HG02938 (cell line): ENCODE measurements around the gene BAMBI.

Source experiments
- ATAC-seq: cut with Tn5 transposase; IDR thresholded peaks from one replicate; pipeline ENCODE4 v1.9.1; 2021; ENCODE audit warnings: mild to moderate bottlenecking, moderate library complexity; ENCODE audit not compliant: unreplicated experiment

BAMBI gene

DNA sequence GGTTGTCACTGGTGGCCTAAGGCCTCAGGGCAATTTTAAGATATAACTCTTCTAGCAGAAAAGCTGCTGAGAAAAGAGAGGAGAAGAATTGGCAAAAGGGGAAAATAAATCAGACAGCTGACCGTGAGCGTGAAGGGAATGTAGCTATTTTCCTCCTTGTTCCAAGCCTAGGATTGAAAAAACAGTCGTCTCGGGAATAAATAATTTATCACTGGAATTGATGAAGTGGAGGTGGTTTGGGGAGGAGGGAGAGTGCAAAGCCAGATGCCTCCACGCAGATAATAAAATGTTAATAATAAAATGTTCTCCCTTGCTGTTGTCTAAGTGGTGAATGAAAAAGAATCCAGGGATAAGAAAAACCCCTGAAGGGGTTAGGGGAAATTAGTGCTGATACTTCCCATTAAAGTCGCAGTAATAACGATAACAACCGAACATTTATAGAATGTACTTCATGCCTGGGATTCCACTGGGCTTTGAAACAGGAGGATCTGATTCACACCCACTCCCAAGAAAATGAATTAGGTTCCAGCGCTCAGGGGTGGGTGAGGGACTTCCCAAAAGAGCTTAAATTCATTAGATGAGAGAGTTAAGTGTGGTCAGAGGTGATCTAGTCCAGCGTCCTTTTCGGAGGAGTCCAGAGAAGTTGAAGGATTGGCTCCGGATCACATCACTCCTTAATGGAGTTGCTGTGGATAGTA, 27.3 kb downstream of the BAMBI start:
- ATAC-seq, result no peak

DNA sequence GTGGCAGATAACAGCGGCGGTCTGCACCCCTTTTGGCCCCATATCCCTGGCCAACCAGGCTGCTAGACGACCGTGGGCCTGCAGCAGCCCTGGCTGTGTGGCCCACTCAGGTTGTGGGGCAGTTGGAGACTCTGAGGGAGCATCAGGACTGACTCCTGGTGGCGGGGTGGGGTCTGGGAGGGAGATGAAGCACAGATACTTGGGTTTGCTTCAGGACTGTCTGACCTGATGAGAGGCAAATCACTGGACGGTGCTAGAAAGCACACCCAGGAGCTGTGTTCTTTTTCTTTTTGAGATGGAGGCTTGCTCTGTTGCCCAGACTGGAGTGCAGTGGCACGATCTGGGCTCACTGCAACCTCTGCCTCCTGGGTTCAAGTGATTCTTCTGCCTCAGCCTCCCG, 28.2 kb downstream of the BAMBI start:
- ATAC-seq, result no peak

DNA sequence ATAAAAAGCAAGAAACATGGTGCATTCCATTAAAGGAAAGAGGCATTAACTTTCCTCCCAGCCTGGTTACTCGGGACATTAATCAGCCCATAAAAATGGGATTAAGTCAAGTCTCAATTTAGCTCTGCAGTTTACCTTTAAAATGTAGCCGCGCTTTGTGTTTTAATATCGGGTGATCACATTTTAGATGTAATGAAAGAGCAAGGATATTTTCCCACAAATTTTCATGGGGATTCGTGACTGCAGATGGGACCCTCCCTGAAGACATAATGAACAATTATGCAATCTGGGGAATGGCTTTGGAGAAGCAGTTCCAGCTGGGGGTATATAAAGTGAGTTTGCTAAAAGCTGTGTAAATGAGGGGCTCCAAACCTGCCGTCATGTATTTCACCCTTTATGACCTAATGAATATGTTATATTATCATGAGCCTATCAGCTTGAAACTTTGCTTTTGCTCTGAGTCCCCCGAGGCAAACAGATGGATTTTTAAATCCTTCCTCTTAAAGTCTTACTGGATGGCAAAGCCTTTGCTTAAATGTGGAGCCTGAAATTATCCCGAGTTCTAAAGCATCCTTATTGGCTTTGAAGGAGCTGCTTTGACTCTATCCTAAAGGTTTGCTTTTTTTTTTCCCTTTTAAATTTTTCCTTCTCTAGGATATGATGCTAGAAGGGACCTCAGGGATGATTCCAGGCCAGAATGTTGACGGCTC, 31.8 kb downstream of the BAMBI start:
- ATAC-seq, result no peak

DNA sequence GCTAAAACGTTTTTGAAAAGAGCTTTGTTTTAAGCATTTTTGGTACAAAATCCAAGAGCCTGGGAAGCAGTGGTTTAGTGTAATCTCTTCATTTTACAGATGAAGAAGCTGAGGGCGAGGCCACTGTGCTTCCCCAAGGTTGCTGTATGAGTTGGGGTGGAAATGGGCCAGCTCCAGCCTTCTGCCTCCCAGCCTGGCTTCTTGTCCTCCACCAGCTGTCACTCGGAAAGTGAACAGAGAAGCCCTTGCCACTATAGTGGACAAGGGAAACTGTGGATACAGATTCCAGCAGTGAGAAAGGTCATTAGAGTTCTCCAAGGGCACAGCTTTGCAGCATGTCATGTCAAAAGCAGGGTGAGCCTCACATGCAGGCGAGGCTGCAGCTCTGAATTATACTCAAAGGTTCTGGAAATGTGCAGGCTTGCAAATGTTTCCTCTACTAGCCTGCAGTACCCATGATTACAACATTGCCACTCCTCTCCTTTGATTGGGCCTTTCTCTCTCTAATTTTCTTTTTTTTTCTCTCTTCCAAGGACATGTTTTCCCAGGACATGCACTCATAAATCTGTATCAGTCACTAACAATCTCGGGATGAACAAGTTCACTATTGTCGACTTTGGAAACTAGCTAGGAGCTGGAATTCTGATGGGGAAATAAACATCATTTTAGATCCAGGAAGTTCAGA, 33.0 kb downstream of the BAMBI start:
- ATAC-seq, result no peak

DNA sequence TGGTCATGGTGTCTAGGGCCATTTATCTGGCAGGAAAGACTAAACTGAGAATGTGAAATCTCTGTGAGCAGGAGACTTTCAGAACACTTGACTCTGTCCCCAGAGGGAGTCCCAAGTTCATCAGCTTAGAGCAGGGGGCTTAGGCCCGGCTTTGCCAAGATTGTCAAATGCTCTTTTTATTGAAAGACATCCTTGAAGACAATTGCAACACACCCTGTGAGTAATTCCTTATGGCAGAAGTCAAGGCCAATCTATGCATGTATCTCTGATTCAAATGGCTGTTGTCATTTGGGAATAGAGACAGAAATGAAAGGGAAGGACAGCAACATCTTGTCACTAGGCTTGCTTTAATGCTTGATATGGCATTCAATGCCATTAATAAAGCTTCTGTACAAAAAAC, 33.7 kb downstream of the BAMBI start:
- ATAC-seq, result no peak

DNA sequence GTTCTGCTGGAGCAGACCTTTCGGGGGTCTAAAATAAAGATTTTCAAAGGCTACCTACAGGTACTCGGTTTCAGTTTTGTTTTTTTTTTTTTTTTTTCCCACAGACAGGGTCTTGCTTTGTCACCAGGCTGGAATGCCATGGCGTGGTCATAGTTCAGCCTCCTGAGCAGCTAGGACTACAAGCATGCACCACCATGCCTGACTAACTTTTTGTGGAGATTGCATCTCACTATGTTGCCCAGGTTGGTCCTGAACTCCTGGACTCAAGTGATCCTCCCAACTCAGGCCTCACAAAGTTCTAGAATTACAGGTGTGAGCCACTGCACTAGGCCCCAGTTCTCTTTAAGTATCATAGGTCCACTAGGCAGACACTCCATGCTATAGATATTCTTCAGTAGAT, 34.5 kb downstream of the BAMBI start:
- ATAC-seq, result no peak

DNA sequence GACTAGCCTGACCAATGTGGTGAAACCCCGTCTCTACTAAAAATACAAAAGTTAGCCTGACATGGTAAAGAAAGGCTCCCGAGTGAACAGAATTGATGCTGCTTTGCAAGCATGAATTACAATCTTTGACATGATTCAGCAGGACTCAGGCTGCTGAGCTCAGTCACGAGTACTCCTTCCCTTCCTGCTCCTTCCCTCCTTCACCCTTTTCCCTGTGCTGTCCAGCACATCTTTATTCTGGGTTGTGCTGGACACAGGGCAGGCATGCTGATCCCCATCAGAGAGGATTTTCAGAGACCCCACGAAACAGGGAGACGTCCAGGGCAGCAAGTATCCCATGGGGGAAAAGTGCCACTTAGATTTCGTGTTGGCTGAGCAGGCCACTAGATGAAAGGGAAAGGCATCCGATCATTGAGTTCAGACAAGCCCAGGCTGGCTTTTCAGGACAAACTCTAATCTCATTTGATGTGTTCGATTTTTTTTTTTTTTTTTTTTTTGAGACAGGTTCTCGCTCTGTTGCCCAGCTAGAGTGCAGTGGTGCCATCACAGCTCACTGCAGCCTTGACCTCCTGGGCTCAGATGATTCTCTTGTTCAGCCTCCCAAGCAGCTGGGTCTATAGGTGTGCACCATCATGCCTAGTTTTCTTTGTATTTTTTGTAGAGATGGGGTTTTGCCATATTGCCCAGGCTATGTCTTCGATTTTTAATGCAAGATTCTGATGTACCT, 36.5 kb downstream of the BAMBI start:
- ATAC-seq, result no peak

DNA sequence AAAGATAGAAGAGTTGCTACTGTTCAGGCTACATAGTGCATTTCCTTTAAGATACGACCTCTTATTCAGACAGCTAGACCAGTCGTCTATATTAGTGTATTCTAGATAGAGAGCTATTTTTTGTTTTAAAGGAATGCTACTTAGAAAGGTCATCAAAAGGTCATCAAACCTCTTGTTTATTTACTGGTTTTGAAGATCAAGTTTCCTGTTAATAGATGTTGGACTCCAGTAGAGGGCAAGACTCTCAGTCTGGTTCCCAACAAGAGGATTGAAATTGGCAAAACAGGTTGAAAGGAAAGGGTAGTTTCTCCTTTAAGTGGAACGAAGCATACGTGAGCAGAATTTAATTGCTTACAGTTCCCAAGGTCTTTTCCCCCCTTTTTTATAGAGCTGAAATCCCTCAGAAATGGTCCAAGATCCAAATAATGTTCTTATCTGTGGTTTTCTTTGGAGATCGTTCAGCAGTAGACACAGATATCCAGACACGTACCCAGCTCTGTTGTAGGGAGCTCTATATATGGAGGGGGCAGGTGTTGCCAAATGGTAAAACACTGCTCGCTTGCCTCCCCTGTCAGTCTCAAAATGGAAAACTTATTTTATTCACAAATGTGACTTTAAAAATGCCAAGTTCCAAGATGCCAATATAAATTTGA, 37.2 kb downstream of the BAMBI start:
- no peak for ATAC-seq

DNA sequence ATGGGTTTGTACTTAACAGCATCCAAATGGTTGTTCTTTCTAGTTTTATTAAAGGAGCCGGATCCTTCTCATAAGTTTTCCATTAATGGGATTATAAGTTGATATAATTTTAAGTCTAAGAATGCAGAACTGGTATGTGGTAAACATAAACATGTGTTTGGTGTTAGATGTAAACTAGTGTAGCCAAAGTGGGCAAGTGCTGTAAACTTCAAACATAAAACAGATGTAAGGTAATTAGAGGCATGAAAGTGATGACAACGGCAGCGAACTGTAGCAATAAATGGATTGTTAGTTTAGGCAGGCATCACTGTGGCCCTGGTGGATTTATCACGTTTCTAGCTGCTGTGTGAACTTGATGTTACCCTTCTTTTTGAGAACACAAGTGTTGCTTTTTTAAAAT, 37.9 kb downstream of the BAMBI start:
- ATAC-seq, result no peak

DNA sequence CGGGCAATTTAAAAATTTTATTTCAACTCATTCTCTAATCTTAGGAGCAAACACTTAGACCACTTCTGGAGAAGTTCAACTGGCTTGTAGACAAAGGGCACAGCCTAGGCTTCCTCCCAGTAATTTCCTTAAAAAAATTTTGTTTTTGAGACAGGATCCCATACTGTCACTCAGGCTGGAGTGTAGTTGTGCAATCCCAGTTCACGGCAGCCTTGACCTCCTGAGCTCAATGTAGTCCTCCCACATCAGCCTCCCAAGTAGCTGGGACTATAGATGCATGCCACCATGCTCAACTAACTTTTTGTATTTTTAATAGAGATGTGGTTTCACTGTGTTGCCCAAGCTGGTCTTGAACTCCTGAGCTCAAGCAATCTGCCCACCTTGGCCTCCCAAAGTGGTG, 38.4 kb downstream of the BAMBI start:
- no peak for ATAC-seq

DNA sequence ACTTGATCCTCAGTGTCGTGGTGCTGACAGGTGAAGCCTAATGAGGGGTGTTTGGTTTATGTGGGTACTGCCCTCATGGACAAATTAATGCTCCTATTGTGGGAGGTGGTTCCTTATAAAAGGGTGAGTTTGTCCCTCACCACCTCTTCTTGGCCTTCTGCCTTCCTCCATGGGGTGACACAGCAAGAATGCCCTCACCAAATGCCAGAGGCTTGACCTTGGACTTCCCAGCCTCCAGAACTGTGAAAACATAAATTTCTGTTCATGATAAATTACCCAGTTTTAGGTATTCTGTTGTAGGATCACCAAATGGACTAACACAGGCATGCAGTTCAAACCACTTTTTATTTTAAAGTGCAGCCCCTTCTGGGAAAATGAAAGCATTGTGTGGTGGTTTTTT, 39.4 kb downstream of the BAMBI start:
- no peak for ATAC-seq

DNA sequence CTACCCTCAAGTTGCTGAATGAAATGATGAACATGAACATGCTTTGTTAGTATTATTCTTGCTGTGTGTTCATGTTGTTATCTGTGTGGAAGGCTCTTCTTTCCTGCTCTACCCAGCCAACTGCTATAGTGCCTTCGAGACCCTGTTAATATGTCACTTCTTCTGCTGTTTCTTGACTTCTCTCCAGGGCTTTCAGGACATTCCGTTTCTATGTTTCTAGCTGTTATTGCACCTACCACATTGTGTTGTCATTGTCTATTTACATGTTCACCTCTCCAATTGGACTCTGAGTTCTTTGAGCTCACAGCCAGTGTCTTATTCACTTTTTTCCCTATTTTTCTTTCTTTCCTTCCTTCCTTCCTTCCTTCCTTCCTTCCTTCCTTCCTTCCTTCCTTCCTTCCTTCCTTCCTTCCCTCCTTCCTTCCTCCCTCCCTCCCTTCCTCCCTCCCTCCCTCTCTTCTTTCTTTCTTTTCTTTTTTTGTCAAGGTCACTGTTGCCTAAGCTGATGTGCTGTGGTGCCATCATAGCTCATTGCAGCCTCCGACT, 40.4 kb downstream of the BAMBI start:
- no peak for ATAC-seq

DNA sequence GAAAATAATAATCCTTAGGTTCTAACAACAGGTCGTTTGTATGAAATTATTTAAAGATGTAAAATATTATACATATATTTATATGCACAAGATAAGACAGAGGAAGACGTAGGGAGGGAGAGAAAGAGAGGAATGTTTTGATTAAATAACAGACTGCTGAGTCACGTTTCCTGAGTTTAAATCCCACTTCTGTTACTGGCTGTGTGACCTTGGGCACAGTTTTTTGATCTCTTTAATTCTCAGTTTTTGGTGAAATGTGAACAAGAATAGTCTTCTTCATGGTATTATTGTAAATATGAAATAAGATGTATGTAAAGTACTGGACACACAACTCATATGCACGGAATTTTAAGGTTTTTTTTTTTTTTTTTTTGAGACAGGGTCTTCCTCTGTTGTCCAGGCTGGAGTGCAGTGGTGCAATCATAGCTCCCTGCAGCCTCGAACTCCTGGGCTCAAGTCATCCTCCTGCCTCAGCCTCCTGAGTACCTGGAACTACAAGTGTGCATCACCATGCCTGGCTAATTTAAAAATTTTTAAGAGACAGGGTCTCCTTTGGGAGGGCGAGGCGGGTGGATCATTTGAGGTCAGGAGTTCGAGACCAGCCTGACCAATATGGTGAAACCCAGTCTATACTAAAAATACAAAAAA, 42.6 kb downstream of the BAMBI start:
- no peak for ATAC-seq

DNA sequence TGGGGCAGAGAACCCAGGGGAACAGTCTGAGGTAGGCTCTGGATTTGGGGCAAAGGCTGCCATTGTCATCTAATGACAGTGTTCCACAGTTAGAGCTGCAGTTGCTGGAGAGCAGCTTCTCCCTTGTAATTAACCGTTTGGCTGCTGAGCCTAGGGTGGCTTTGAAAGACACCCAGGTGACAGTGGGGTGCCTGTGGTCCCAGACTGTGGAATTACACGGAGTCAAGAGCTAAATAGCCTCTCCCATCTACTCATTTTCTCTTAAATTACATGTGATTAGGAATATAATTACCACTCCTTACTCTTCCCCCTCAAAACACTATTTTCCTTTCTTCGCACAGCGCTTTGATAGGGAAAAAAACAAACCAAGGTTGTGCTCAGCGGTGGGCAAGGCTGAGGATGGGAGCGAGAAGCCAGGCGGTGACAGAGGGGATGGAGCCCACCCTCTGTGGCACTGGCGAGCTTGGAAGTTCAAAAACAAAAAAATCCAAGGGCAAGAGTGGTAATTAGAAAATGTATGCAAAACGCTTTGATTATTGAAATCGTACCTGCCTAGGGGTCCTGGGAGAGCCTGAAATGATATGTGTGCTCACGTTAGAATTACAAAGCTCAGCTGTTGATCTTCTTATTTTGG, 44.1 kb downstream of the BAMBI start:
- no peak for ATAC-seq

DNA sequence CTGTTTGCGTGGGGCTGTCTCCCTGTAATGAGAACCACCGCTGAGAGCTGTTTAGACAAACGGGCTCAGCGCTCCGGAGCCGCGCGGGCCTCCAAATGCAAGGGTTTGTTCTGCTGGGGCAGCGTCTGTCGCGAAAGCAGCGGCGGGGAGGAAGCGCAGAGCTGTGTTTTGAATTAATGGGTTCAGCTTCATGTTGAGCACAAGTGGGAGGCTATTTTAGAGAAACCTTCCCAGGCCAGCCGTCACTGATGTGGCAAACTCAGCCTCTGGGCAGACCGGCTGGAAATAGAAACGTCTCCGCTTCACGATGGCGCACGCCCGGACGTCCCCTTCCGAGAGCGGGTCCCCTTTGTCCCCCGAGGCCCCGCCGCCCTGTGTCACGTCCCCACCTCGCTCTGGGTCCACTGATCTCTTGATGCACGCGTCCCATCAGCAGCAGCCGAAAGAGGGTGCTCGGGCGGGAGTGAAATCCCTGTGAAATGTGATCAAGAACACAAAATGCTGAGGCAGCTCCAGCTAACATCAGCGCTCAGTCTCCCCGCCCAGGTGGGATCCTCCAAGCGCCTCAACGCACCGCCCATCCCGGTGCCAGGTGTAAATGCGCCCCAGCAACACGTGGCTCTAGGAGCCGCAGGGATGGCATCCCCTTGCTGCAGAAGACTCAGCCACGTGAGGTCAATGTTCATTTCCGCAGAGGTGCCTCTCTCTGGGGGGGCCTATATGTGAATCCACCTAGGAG, 44.9 kb downstream of the BAMBI start:
- ATAC-seq, result no peak

DNA sequence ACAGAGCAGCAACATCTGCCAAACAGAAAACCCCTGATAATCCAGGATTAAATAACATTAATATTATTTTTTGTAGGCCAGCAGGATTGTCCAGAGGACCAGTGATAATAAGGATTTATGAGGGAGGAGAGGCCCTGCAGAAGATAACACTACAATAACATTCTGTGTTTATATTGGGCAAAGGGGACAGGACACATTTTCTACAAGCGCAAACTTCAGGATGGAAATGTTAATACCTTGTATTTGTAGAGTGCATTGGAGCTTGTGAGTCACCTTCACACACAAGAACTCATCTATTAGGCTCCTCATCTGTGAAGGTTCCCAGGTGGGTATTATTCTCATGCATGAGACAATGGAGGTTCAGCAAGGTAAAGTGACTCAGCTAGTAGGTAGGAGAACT, 51.0 kb downstream of the BAMBI start:
- ATAC-seq, result no peak

DNA sequence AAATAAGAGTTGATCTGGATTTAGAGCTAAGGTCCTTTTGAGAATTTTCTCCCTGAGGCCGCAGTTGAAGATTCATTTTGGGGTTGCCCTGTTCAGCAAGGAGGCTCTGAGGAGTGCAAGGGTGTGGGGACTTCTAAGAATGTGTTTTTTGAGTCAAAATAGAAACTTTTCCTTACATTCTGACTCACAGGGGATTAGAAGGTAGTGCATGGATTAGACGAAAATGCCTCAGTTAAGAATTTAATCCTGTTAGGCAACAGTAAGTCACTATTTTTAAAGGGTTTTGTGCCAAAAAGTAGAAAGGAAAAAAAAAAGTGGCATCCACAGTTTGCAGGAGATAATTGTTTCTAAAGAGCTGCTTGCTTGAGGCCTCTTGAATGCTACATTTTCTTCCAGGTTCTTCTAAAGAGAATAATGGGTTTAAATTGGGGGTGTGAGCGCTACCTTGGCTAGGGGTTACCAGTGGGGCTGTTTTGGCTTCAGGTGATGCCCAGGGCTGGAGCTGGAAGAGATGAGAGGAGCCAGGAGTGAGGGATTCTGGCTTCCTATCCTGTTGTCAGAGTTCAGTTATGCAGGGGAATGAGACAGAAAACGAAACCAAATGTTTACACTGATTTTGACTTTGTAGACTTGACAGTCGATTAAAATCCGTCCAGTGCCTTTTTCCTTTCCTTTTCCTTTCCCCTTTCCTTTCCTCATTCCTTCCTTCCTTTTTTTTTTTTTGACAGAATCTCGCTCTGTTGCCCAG, 52.9 kb downstream of the BAMBI start:
- no peak for ATAC-seq

DNA sequence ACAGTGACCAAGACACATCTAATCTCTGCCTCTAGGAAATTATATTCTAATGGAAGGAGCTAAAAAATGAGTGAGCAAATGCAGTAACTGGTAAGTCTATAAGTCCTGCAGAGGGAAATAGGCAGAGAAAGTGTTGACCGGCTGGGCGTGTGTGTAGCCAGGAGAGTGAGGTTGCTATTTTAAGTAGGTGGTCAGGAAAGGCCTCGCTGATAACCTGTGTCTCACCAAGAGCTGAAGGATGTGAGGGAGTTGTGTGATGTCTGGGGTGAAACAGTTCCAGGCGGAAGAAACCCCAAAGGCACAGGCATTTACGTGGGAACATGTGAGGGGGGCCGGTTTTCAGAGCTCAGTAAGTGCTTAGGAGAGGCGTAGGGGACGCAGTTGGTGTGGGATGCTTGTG, 54.8 kb downstream of the BAMBI start:
- ATAC-seq, result no peak
